Upper lobe of left lung (tissue), 6 donors: ENCODE results near the gene CDAN1. TPM values are rescaled to one million over a fixed set of nuclear protein-coding genes. Genes with fewer than 3 reads are reported as not detected.

ENCODE experiments used
- ATAC-seq, 2 donors: fragments of 200-7000 bp; cut with Tn5 transposase; one replicate each; pipeline ENCODE4 v1.9.1; 2022; ENCODE audit warnings: mild to moderate bottlenecking in 2 of 2, moderate library complexity in 2 of 2; ENCODE audit not compliant: low FRiP score in 2 of 2
- DNase-seq, 2 donors: peaks; one replicate each; pipeline ENCODE4 v3.0.0-alpha.2; 2019 to 2020
- H3K27ac ChIP-seq, 4 donors: fragments of 200-600 bp; sonication (generic); one replicate each; pipeline ENCODE4 v1.5.1; 2016 to 2019
- H3K27me3 ChIP-seq, 4 donors: fragments of 200-600 bp; sonication (generic); one replicate each; pipeline ENCODE4 v1.5.1; 2017 to 2019
- H3K36me3 ChIP-seq, 4 donors: fragments of 200-600 bp; sonication (generic); one replicate each; pipeline ENCODE4 v1.5.1; 2016 to 2019
- H3K4me1 ChIP-seq, 4 donors: fragments of 200-600 bp; sonication (generic); one replicate each; pipeline ENCODE4 v1.5.1; 2018 to 2019
- H3K4me3 ChIP-seq, 4 donors: fragments of 200-600 bp; sonication (generic); one replicate each; pipeline ENCODE4 v1.5.1; 2017 to 2019; ENCODE audit warnings: mild to moderate bottlenecking in 2 of 4, moderate library complexity in 1 of 4
- H3K9me3 ChIP-seq, 4 donors: fragments of 200-600 bp; sonication (generic); one replicate each; pipeline ENCODE4 v1.5.1; 2018 to 2019
- EP300 ChIP-seq, 4 donors: sonication (generic); formaldehyde crosslinking; IDR thresholded peaks; one replicate each; pipeline ENCODE4 v1.5.1; 2017; ENCODE audit warnings: antibody characterized with exemption in 4 of 4, control low read depth in 2 of 4
- POLR2A ChIP-seq, 4 donors: fragments of 450-650 bp; IDR thresholded peaks; one replicate each; pipeline ENCODE4 v1.5.1; 2016 to 2017; ENCODE audit warnings: antibody characterized with exemption in 4 of 4, mild to moderate bottlenecking in 2 of 4
- POLR2AphosphoS5 ChIP-seq, 2 donors: sonication (generic); formaldehyde crosslinking; IDR thresholded peaks; one replicate each; pipeline ENCODE4 v1.5.1; 2017; ENCODE audit warnings: antibody characterized with exemption in 2 of 2
- WGBS, 2 donors: methylation state at CpG; one replicate each; pipeline ENCODE4 v1.1.5; 2017 to 2018; 5-methylcytosine and 5-hydroxymethylcytosine counted together
- total RNA-seq, 6 donors: library from RNA; depleted of rRNA in 4 of 6; stranded (reverse); fragments of >200 nt in 4 of 6; gene quantifications; one replicate each; pipeline versions ENCODE4 v1.1.0 to v1.2.1, GENCODE V29; 2016 to 2021
- TF ChIP-seq, protein P1 (sequence below), 6 experiments: fragments of 450-650 bp in 4 of 6; fragments of 200-600 bp in 2 of 6; sonication (generic) in 2 of 6; IDR thresholded peaks; one replicate each; pipeline ENCODE4 v1.5.1; 2016 to 2019; ENCODE audit warnings: antibody characterized with exemption in 6 of 6
- donor health status: DM: no; HTN: no; CAD: no; lungs with moderate emphysema.
- donor health status: DM: no; HTN: yes; CAD: no; lungs with severe emphysema.

The CDAN1 gene
- total RNA-seq, 6 donors from 2014 or later: 9.1 to 30.4 (median 12.6) TPM

- ATAC-seq (no peak), DNase-seq (no peak)
- Histone ChIP-seq H3K27me3 (no peaks in the 10 kb centered on the region), H3K4me1 (peaks cover 5 to 8% (median 7%) of the 10 kb centered on the region in 4 donors), H3K9me3 (no peaks in the 10 kb centered on the region), H3K27ac (no peak overlapping the region), H3K36me3 (peaks cover 0 to 10% (median 2%) of the 10 kb centered on the region in 4 donors), H3K4me3 (no peak overlapping the region)
- WGBS, 2 donors: 90 to 94% methylated on average over 4 of the region's 4 CpGs
- TF ChIP-seq, protein P1, sequence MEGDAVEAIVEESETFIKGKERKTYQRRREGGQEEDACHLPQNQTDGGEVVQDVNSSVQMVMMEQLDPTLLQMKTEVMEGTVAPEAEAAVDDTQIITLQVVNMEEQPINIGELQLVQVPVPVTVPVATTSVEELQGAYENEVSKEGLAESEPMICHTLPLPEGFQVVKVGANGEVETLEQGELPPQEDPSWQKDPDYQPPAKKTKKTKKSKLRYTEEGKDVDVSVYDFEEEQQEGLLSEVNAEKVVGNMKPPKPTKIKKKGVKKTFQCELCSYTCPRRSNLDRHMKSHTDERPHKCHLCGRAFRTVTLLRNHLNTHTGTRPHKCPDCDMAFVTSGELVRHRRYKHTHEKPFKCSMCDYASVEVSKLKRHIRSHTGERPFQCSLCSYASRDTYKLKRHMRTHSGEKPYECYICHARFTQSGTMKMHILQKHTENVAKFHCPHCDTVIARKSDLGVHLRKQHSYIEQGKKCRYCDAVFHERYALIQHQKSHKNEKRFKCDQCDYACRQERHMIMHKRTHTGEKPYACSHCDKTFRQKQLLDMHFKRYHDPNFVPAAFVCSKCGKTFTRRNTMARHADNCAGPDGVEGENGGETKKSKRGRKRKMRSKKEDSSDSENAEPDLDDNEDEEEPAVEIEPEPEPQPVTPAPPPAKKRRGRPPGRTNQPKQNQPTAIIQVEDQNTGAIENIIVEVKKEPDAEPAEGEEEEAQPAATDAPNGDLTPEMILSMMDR (IDR thresholded peaks at IDR 0.05): no peak
- no peak for TF ChIP-seq POLR2A (IDR thresholded peaks at IDR 0.05)
- no peak for TF ChIP-seq EP300 (IDR thresholded peaks at IDR 0.05)
- no peak for TF ChIP-seq POLR2AphosphoS5 (IDR thresholded peaks at IDR 0.05)
These were observed 5.2 kb upstream of the CDAN1 start for GRCh38 chr15:42742149-42742548.

DNA sequence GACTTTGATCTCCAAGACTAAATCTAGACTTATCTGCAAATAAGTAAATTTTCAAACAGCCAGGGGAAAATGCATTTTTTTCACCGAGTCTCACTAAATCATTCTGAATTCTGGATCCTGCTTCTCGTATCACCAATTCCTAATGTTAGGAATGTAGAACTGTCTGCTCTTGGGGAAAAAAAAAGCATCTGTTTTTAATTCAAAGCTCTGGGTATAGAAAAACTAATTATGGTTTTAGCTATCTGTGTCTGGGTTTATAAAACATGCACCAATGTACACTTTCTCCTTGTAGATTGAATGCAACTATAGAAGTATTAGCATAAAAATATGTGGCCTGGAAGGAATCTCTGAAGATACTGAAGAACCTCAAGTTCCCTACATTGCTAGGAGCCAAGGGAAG lies 4.8 kb upstream of the CDAN1 start:
- Histone ChIP-seq H3K9me3 (no peaks in the 10 kb centered on the region), H3K4me3 (no peak overlapping the region), H3K4me1 (peaks cover 5 to 8% (median 8%) of the 10 kb centered on the region in 4 donors), H3K36me3 (peaks cover 0 to 10% (median 2%) of the 10 kb centered on the region in 4 donors), H3K27ac (no peak overlapping the region), H3K27me3 (no peaks in the 10 kb centered on the region)
- TF ChIP-seq EP300 (IDR thresholded peaks at IDR 0.05) (no peak), POLR2A (IDR thresholded peaks at IDR 0.05) (no peak), POLR2AphosphoS5 (IDR thresholded peaks at IDR 0.05) (no peak)
- TF ChIP-seq, protein P1 (IDR thresholded peaks at IDR 0.05): no peak
- DNase-seq (no peak), ATAC-seq (no peak)
- WGBS, 2 donors: 77 to 85% methylated on average over 2 of the region's 2 CpGs

- Histone ChIP-seq H3K27me3 (no peaks in the 10 kb centered on the region), H3K4me3 (peak overlapping the region in 3 of 4 donors; percentile 82 to 100 (median 99)), H3K36me3 (peaks cover 9 to 24% (median 15%) of the 10 kb centered on the region in 4 donors), H3K27ac (peak overlapping the region; percentile 82 to 93 (median 90)), H3K4me1 (peaks cover 16 to 21% (median 17%) of the 10 kb centered on the region in 4 donors), H3K9me3 (no peaks in the 10 kb centered on the region)
- 81 to 83% methylated on average over 17 to 21 of the region's 21 CpGs for WGBS, 2 donors
- DNase-seq (no peak), ATAC-seq (no peak)
- TF ChIP-seq, protein P1 (IDR thresholded peaks at IDR 0.05): no peak
- TF ChIP-seq POLR2AphosphoS5 (IDR thresholded peaks at IDR 0.05) (no peak), EP300 (IDR thresholded peaks at IDR 0.05) (no peak), POLR2A (IDR thresholded peaks at IDR 0.05) (no peak)
These were observed 801 bp upstream of the CDAN1 start for GRCh38 chr15:42737529-42738328.

GRCh38 chr15:42736178-42736792 lies 643 bp downstream of the CDAN1 start:
- no peaks in the 10 kb centered on the region for H3K27me3 ChIP-seq
- peak overlapping the region; percentile 82 to 100 (median 92) for H3K4me3 ChIP-seq
- peaks cover 15 to 36% (median 29%) of the 10 kb centered on the region in 4 donors for H3K36me3 ChIP-seq
- ATAC-seq (peak in 1 of 2 donors; percentile 68), DNase-seq (no peak)
- no peak for TF ChIP-seq POLR2A (IDR thresholded peaks at IDR 0.05)
- no peak for TF ChIP-seq POLR2AphosphoS5 (IDR thresholded peaks at IDR 0.05)
- TF ChIP-seq, protein P1 (IDR thresholded peaks at IDR 0.05): no peak
- TF ChIP-seq EP300 (IDR thresholded peaks at IDR 0.05): no peak
- H3K4me1 ChIP-seq: peaks cover 16 to 21% (median 17%) of the 10 kb centered on the region in 4 donors
- WGBS, 2 donors: 6 to 7% methylated on average over 10 to 15 of the region's 55 CpGs
- H3K27ac ChIP-seq: peak overlapping the region; percentile 82 to 93 (median 90)
- H3K9me3 ChIP-seq: no peaks in the 10 kb centered on the region
